Measurements from ENCODE around the gene NELFB.

GRCh38 chr9:137303151-137303892 is 48.2 kb downstream of the NELFB start:
- TF ChIP-seq CTCF (IDR thresholded peaks at IDR 0.05) (no peak), POLR2A (IDR thresholded peaks at IDR 0.05) (no peak)
